HepG2 (cell line): ENCODE results near the gene PRKCZ. TPM values are rescaled to one million over a fixed set of nuclear protein-coding genes. Genes with fewer than 3 reads are reported as not detected.

ENCODE experiments used
- ESRRA ChIP-seq: sonication (generic); formaldehyde crosslinking; IDR thresholded peaks from 2 replicates; pipeline ENCODE4 v1.5.1; 2020; ENCODE audit warnings: mild to moderate bottlenecking, low read depth, missing genetic modification reagents
- HNF1A ChIP-seq, 2 experiments: sonication (generic) in 1 of 2; formaldehyde crosslinking in 1 of 2; IDR thresholded peaks; 2 replicates each; pipeline versions ENCODE4 v1.4.0 to v1.6.1; 2016 to 2020; ENCODE audit warnings: borderline replicate concordance in 1 of 2, low read depth in 1 of 2, mild to moderate bottlenecking in 1 of 2, missing genetic modification reagents in 1 of 2
- KDM5B ChIP-seq: sonication (generic); formaldehyde crosslinking; IDR thresholded peaks from 2 replicates; pipeline ENCODE4 v1.4.0; 2020; ENCODE audit warnings: missing genetic modification reagents, mild to moderate bottlenecking, borderline replicate concordance
- NR2F1 ChIP-seq, 2 experiments: fragments of 450-650 bp in 1 of 2; formaldehyde crosslinking in 1 of 2; IDR thresholded peaks; 2 replicates each; pipeline versions ENCODE4 v1.5.0 to v1.6.1; 2016 to 2020; ENCODE audit warnings: mild to moderate bottlenecking in 1 of 2, missing compliant biosample characterization in 1 of 2, missing genetic modification reagents in 1 of 2, moderate library complexity in 1 of 2
- RFXAP ChIP-seq: sonication (generic); formaldehyde crosslinking; IDR thresholded peaks from 2 replicates; pipeline ENCODE4 v1.4.0; 2020; ENCODE audit warnings: missing genetic modification reagents, borderline replicate concordance
- SP4 ChIP-seq: sonication (generic); formaldehyde crosslinking; IDR thresholded peaks from 2 replicates; pipeline ENCODE4 v1.8.1; 2023; ENCODE audit warnings: mild to moderate bottlenecking, missing genetic modification reagents
- THAP11 ChIP-seq: IDR thresholded peaks from 2 replicates; pipeline ENCODE4 v1.6.1; 2016; ENCODE audit warnings: missing biosample characterization, missing genetic modification reagents
- TSC22D2 ChIP-seq: sonication (generic); formaldehyde crosslinking; IDR thresholded peaks from 2 replicates; pipeline ENCODE4 v1.5.1; 2020; ENCODE audit warnings: missing genetic modification reagents, mild to moderate bottlenecking, borderline replicate concordance
- YY1 ChIP-seq: IDR thresholded peaks from 2 replicates; pipeline ENCODE4 v1.6.1; 2011; ENCODE audit warnings: low read length, low read depth, moderate library complexity, mild to moderate bottlenecking; ENCODE audit not compliant: insufficient read depth, insufficient replicate concordance
- ZNF124 ChIP-seq: sonication (generic); formaldehyde crosslinking; IDR thresholded peaks from 2 replicates; pipeline ENCODE4 v1.4.0; 2020; ENCODE audit warnings: missing genetic modification reagents
- ZNF256 ChIP-seq: sonication (generic); formaldehyde crosslinking; conservative IDR thresholded peaks from 2 replicates; pipeline ENCODE4 v1.4.0; 2020; ENCODE audit warnings: missing genetic modification reagents
- ZNF441 ChIP-seq: sonication (generic); formaldehyde crosslinking; IDR thresholded peaks from 2 replicates; pipeline ENCODE4 v1.7.0; 2021; ENCODE audit warnings: missing genetic modification reagents, borderline replicate concordance
- ZNF737 ChIP-seq: sonication (generic); formaldehyde crosslinking; IDR thresholded peaks from 2 replicates; pipeline ENCODE4 v1.5.0; 2020; ENCODE audit warnings: missing genetic modification reagents, mild to moderate bottlenecking, borderline replicate concordance
- ZNF781 ChIP-seq: sonication (generic); formaldehyde crosslinking; IDR thresholded peaks from 2 replicates; pipeline ENCODE4 v1.5.1; 2020; ENCODE audit warnings: borderline replicate concordance, mild to moderate bottlenecking, missing genetic modification reagents; ENCODE audit errors: not compliant biosample characterization
- polyA plus RNA-seq, 8 experiments: library from polyadenylated mRNA; depleted of rRNA in 3 of 8; stranded (reverse) in 7 of 8; unstranded in 1 of 8; fragments of >200 nt; fragmentation: Illumina TruSeq in 4 of 8; extraction: Trizol in 4 of 8; gene quantifications; 2 replicates each; pipeline versions ENCODE4 v1.2.1 to v1.2.3, GENCODE V29; 2011 to 2016; ENCODE audit warnings: low read depth in 4 of 8, missing spikeins in 1 of 8, mixed read lengths in 1 of 8; ENCODE audit not compliant: insufficient read depth in 1 of 8
- total RNA-seq, 5 experiments: library from RNA; depleted of rRNA; stranded (reverse); fragments of >200 nt; fragmentation: Illumina TruSeq; extraction: Trizol; gene quantifications; 2 replicates each; pipeline ENCODE4 v1.2.3, GENCODE V29; 2016; ENCODE audit warnings: low read depth in 1 of 5
- TF ChIP-seq, protein P1 (sequence below): conservative IDR thresholded peaks from 2 replicates; pipeline ENCODE4 v1.6.1; 2018; ENCODE audit warnings: missing genetic modification reagents

PRKCZ gene
- total and polyA plus RNA-seq, 2 of the 13 experiments (the other 11 are each of a cell fraction or from before 2014, with no cell fraction given), result 34.7 to 85.2 TPM

DNA sequence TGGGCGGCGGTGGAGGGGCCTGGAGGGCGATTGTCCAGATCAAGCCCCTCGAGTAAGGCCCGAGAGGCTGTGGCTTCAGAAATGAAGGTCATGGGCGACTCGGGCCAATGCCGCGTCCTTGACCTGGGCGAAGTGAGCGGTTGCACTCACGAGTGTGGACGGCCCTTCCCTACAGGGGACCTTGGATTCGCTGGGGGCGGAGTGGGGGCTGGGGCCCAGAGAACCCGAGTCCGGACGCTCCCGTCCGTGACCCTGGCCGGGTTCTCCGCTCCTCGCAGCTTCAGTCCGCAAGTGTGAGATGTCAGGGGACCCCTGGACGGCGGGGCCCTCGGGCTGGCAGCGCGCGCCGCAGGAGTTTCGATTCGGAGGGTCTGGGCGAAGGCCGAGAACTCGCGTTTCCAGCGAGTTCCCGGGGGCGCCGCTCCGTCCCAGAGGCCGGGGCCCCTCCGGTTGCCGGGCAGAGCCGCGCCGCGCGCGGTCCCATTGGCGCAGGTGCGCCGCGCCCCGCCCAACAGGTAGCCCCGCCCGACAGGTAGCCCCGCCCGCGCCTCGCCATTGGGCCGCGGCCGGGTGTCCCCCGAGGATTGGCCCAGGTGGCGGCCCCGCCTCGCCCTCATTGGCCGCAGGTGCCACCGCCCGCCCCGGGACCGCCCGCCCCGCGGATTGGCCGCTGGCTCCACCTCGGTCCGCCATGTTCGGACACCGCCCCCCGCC is at the start of gene PRKCZ (continued):
- peak; percentile 99 for TF ChIP-seq RFXAP (CRISPR knock-in tag)
- peak; percentile 76 for TF ChIP-seq YY1
- peak; percentile 97 for TF ChIP-seq SP4 (CRISPR knock-in tag)
- TF ChIP-seq NR2F1 (CRISPR knock-in tag; IDR thresholded peaks at IDR 0.05), result peak; percentile 56 to 66; a peak in 3 of 4 replicates
- TF ChIP-seq TSC22D2, result 0 out of 2 replicates have a peak, but pooled peaks have one; percentile 53
- no peak for TF ChIP-seq ZNF737 (CRISPR knock-in tag)
- TF ChIP-seq HNF1A (IDR thresholded peaks at IDR 0.05; ENCODE audit: low read depth), result no peak
- no peak for TF ChIP-seq HNF1A (CRISPR knock-in tag; IDR thresholded peaks at IDR 0.05; ENCODE audit: borderline replicate concordance)
- peak; percentile 15 for TF ChIP-seq ZNF781 (CRISPR knock-in tag)
- TF ChIP-seq KDM5B (CRISPR knock-in tag), result peak; percentile 87
- TF ChIP-seq ZNF256 (CRISPR knock-in tag), result peak; percentile 81; the same call in 1 of the 2 replicates
- peak; percentile 83; the same call in 1 of the 2 replicates for TF ChIP-seq ESRRA
- TF ChIP-seq, protein P1, sequence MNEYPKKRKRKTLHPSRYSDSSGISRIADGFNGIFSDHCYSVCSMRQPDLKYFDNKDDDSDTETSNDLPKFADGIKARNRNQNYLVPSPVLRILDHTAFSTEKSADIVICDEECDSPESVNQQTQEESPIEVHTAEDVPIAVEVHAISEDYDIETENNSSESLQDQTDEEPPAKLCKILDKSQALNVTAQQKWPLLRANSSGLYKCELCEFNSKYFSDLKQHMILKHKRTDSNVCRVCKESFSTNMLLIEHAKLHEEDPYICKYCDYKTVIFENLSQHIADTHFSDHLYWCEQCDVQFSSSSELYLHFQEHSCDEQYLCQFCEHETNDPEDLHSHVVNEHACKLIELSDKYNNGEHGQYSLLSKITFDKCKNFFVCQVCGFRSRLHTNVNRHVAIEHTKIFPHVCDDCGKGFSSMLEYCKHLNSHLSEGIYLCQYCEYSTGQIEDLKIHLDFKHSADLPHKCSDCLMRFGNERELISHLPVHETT (CRISPR knock-in tag), result peak; percentile 92
- TF ChIP-seq ZNF124 (CRISPR knock-in tag), result peak; percentile 65; the same call in 1 of the 2 replicates
- 0 out of 2 replicates have a peak, but pooled peaks have one; percentile 10 for TF ChIP-seq ZNF441
- TF ChIP-seq THAP11 (CRISPR knock-in tag), result peak; percentile 33
- TF ChIP-seq, all 625 proteins: peak for 178
